WTC11 (cell line): Measurements from ENCODE around the gene TBC1D22A. TPM values are rescaled to one million over a fixed set of nuclear protein-coding genes. Genes with fewer than 3 reads are reported as not detected.

ENCODE experiments used
- ATAC-seq: fragments of 200-7000 bp; cut with Tn5 transposase; 2 replicates; pipeline ENCODE4 v1.10.0; 2021; ENCODE audit warnings: mild to moderate bottlenecking, moderate library complexity
- CTCF ChIA-PET: fragments of 300-600 bp; sonication (Branson Sonifier 250); formaldehyde crosslinking; loops from one replicate; lab custom pipeline; 2021; ENCODE audit warnings: antibody characterized with exemption; lab: Charles Lee
- POLR2A ChIA-PET: fragments of 350-600 bp; sonication (Branson Sonifier 250); formaldehyde crosslinking; loops from one replicate; lab custom pipeline; 2021; ENCODE audit warnings: antibody characterized with exemption; lab: Charles Lee
- DNase-seq: peaks from one replicate; pipeline ENCODE4 v3.0.0; 2021; ENCODE audit warnings: low spot score
- H3K27ac Mint-ChIP-seq: 2 replicates; pipeline ENCODE4 v1.8.0; 2021; ENCODE audit warnings: mixed read lengths
- H3K27me3 Mint-ChIP-seq: 2 replicates; pipeline ENCODE4 v1.8.0; 2021; ENCODE audit warnings: low read depth, mild to moderate bottlenecking, moderate library complexity, mixed read lengths
- H3K36me3 Mint-ChIP-seq: 2 replicates; pipeline ENCODE4 v1.8.0; 2021; ENCODE audit warnings: mixed read lengths
- H3K4me1 Mint-ChIP-seq: 2 replicates; pipeline ENCODE4 v1.8.0; 2022; ENCODE audit warnings: mixed read lengths
- H3K4me3 Mint-ChIP-seq: 2 replicates; pipeline ENCODE4 v1.8.0; 2021; ENCODE audit warnings: mild to moderate bottlenecking, moderate library complexity, mixed read lengths
- H3K9me3 Mint-ChIP-seq: 2 replicates; pipeline ENCODE4 v1.8.0; 2021; ENCODE audit warnings: mixed read lengths
- ATF1 ChIP-seq: sonication (generic); formaldehyde crosslinking; IDR thresholded peaks from 2 replicates; pipeline ENCODE4 v1.8.1; 2023; ENCODE audit warnings: mild to moderate bottlenecking, moderate library complexity, missing genetic modification reagents
- ATF3 ChIP-seq: sonication (generic); formaldehyde crosslinking; conservative IDR thresholded peaks from 2 replicates; pipeline ENCODE4 v1.8.1; 2022; ENCODE audit warnings: mild to moderate bottlenecking, missing genetic modification reagents
- GABPB1 ChIP-seq: sonication (generic); formaldehyde crosslinking; IDR thresholded peaks from 2 replicates; pipeline ENCODE4 v1.8.1; 2023; ENCODE audit warnings: mild to moderate bottlenecking, missing genetic modification reagents
- GRHL2 ChIP-seq: fragments of 250-450 bp; sonication (Bioruptor Pico); IDR thresholded peaks from 2 replicates; pipeline ENCODE4 v1.8.0; 2022; ENCODE audit warnings: mild to moderate bottlenecking, moderate library complexity; ENCODE audit not compliant: insufficient replicate concordance, severe bottlenecking
- MAX ChIP-seq: sonication (generic); formaldehyde crosslinking; IDR thresholded peaks from 2 replicates; pipeline ENCODE4 v1.8.0; 2022; ENCODE audit warnings: mild to moderate bottlenecking, missing genetic modification reagents
- MYBL2 ChIP-seq: sonication (generic); formaldehyde crosslinking; IDR thresholded peaks from 2 replicates; pipeline ENCODE4 v1.8.1; 2023; ENCODE audit warnings: mild to moderate bottlenecking, moderate library complexity, missing genetic modification reagents
- RORB ChIP-seq: fragments of 250-450 bp; sonication (Bioruptor Pico); IDR thresholded peaks from 2 replicates; pipeline ENCODE4 v1.9.0; 2021; ENCODE audit warnings: mild to moderate bottlenecking
- TEAD1 ChIP-seq: sonication (generic); formaldehyde crosslinking; IDR thresholded peaks from 2 replicates; pipeline ENCODE4 v1.8.0; 2022; ENCODE audit warnings: mild to moderate bottlenecking, missing genetic modification reagents
- ZNF263 ChIP-seq: sonication (generic); formaldehyde crosslinking; IDR thresholded peaks from 2 replicates; pipeline ENCODE4 v1.8.1; 2022; ENCODE audit warnings: low read depth, mild to moderate bottlenecking, moderate library complexity, missing genetic modification reagents
- ZNF425 ChIP-seq: fragments of 250-450 bp; sonication (Bioruptor Pico); conservative IDR thresholded peaks from 2 replicates; pipeline ENCODE4 v1.9.0; 2021; ENCODE audit warnings: mild to moderate bottlenecking
- ZNF532 ChIP-seq: fragments of 250-450 bp; sonication (Bioruptor Pico); IDR thresholded peaks from 2 replicates; pipeline ENCODE4 v1.9.0; 2021; ENCODE audit warnings: mild to moderate bottlenecking, borderline replicate concordance
- ZSCAN18 ChIP-seq: fragments of 250-450 bp; sonication (Bioruptor Pico); IDR thresholded peaks from 2 replicates; pipeline ENCODE4 v2.1.2; 2022; ENCODE audit warnings: mild to moderate bottlenecking, moderate library complexity
- total RNA-seq: library from RNA; stranded (reverse); gene quantifications from 3 replicates; pipeline ENCODE4 v1.2.3, GENCODE V29; 2021

Gene TBC1D22A
- total RNA-seq, 1 experiment from 2014 or later = 18.1 TPM

GRCh38 chr22:47187176-47187957, 424.9 kb downstream of the TBC1D22A start (continued):
- TF ChIP-seq ATF3 (CRISPR knock-in tag) (no peak), ZNF532 (CRISPR knock-in tag) (no peak), RORB (no peak), ATF1 (no peak), TEAD1 (CRISPR knock-in tag) (no peak), MYBL2 (CRISPR knock-in tag) (no peak)

- TF ChIP-seq ZNF263 (CRISPR knock-in tag) (no peak), GABPB1 (CRISPR knock-in tag) (no peak), GRHL2 (no peak), ZSCAN18 (CRISPR knock-in tag) (no peak), ZNF425 (no peak), MAX (CRISPR knock-in tag) (no peak)
- CTCF ChIA-PET = no interaction called here
- Mint-ChIP-seq H3K27me3 (peaks cover 10% of the 10 kb centered on the region), H3K4me3 (no peak overlapping the region), H3K9me3 (peaks cover 29% of the 10 kb centered on the region), H3K36me3 (peaks cover 13% of the 10 kb centered on the region; the same call in 1 of the 2 replicates), H3K4me1 (0 out of 2 replicates have a peak, but pooled peaks cover 2% of the 10 kb centered on the region), H3K27ac (no peak overlapping the region)
- DNase-seq = no peak
- ATAC-seq = no peak
- POLR2A ChIA-PET = no interaction called here
Measured at GRCh38 chr22:47188261-47189055, 426.0 kb downstream of the TBC1D22A start.
